ENCODE results near the gene NLRP6.

The NLRP6 gene

GRCh38 chr11:292211-293121, 14.3 kb downstream of the NLRP6 start:
- DNase-seq = no peak

DNA sequence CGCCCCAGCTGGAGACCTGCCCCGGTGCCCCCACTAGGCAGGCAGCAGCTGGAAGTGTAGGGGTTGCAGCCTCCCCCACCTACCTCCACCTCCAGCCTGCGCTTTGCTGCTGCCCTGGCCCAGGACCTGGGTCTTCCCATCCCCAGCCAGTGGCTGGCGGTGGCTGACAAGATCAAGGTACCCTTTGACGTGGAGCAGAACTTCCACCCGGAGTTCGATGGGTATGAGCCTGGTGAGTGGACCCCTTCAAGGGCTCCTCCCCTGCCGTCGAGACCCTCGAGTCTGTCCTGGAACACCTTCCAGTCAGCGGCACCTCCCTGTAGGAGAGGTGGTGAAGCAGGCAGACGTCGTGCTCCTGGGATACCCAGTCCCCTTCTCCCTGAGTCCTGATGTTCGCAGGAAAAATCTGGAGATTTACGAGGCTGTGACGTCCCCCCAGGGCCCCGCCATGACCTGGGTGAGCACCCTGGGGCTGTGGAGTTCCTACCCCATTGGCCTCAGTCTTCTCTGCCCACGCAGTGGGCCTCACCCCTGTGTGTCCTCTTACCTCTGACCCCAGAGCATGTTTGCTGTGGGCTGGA, 15.2 kb downstream of the NLRP6 start:
- DNase-seq = no peak

- DNase-seq = no peak
These were observed 15.8 kb downstream of the NLRP6 start for GRCh38 chr11:293852-294661.

DNA sequence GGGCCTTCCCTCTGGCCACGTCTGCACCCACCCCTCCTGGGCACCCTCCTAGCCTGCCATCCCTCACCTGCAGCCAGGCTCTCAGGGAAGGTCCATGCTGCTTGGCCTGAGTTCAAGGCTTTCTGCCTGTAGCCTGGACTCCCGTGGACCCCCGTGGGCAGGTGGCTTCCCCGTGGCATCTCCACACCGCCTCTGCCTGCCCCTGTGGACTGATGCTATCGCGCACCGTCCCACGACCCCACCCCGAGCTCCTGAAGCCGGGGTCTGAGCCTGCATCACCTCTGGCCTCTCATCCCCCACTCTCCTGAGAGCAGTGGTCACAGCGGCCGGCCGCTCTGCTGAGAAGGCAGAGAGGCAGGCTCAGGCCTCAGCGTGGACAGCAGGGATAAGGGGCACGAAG, 16.6 kb downstream of the NLRP6 start:
- DNase-seq = no peak

DNA sequence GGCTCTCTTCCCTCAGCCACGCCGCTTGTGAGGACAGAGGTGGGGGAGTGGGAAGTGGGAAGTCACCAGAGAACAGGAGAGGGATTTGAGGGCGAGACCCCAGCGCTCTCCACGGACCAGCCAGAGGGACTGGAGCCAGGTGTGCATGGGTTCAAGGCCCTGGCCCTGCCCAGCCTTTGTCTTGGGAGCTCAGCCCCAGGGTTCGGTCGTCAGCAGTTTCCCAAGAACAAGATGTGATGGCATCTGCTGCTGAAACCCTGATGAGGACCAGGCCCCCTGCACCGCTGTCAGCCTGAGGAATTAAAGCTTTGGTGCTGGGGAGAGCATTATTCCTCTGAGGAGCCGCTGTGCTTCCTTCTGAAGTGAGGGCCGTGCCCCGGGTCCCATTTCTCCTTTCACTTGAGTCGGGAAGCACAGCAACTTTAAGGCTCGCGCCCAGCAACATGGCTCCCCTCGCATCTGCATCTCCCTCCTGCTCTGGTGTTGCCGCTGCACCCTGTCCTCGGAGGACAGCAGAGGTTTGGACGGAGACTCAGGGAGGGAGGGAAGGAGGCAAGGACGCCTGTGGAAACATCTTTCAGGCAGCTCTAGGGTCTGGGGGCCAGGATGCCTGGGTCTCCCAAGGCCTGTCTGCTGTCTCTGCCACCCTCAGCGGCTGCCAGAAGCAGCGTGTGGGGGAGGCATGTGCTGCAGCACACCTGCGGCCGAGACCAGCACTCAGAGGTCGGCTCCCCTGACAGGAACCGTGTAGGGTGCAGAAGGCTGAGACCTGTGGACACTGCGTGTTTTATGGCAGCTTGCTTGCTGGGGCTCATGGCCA, 17.4 kb downstream of the NLRP6 start:
- DNase-seq = no peak

GRCh38 chr11:296171-297050, 18.2 kb downstream of the NLRP6 start:
- no peak for DNase-seq

DNA sequence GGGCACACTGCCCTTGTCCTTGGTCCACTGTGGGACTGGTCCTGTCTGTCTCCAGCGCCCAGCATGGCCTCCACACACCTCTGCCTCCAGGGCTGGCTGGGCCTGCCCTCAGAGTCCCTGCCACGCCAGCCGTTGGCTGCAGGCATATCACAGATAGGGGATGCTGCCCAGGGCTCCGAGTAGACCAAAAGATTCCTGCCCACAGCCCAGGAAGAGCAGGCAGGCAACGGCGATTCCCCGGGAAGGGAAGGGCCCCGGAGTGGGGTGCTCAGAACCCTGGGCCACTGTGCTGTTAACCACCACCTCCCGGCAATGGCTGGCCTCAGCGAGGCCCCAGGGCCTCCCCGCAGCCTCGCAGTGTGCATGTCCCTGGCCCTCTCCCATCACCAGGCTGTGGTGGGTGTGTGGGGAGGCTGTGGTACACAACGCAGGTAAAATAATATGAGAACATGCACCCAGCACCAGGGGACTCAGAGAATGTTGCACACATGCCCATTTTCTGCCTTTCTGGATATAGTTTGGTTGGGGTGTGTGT, 18.9 kb downstream of the NLRP6 start:
- no peak for DNase-seq

- no peak for DNase-seq
These were observed 19.6 kb downstream of the NLRP6 start for GRCh38 chr11:297586-298405.

GRCh38 chr11:298406-299065, 20.3 kb downstream of the NLRP6 start:
- DNase-seq = no peak

DNA sequence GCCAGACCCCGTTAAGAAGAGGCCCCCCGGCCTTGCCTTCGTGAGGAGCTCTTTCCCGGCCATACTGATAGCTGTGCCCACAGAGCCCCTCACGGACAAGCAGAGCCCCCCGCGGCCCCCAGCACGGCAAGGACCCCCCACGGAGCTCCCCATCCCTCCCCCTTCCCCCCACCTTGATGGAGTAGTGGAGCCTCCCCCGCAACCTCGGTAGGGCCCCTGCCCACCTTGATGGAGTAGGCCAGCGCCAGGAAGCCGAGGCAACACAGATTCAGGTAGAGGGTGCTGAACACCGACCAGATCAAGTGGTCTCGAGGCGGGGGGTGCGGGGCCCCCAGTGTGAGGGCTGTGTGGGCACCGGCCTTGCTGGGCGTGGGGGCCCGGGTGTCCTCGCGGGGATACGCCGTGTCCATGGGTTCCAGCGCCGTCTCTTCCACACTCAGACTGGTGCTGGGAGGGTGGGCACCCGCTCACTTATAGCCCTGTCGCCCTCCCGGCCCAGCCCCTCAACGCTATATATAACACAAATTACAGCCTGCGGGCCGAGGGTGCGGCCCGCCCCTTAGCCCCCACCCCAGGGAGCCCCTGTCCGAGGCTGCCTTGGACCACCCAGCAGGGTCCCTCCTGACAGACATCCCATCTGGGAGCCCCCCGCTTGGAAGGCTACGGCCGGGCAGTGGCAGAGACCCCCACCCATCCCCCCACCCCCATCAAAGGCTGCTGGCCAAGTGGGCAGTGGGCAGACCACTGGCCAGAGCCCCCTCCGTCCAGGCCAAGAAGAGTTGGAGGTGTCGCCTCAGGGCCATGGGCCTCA, 21.1 kb downstream of the NLRP6 start, which contains the start of gene IFITM5:
Gene IFITM5, minus strand, starts transcription at position 446 of the 811 bp plus-strand sequence. Its CDS starts 36 bp downstream, at position 410.
- no peak for DNase-seq

DNA sequence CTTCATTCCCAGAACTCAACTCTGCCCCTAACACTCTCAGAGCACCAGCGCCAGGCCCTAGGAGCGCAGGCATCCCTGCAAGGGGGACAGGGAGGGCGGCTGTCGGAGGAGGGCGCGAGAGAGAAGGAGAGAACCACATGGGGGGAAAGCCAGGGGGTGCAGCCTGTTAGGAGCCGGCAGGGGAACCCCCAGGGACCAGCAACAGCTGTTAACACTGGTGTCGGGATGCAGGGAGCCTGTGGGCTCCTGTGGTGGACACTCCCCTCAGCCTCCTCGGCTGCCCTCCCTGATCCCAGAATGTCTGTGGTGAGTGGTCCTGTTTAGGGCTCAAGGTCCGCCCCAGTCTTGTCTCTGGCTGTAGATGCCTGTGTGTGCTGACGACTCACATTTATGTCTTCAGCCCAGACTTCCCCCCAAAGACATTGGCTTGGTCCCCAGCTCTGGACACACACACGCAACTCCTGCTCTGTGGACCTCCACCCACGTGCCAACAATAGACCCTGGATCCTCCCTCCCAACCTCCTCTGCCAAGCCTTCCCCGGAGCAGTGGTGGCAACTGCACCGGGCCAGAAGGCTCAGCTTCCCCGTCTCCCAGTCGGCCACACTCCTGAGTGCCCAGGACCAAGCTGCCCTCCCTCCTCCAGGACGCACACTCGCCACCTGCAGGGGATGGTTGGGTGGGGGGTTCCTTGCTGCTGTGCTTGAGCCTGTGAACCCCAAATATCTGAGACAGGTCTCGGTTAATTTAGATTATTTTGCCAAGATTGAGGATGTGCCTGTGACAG, 21.9 kb downstream of the NLRP6 start:
- no peak for DNase-seq

DNA sequence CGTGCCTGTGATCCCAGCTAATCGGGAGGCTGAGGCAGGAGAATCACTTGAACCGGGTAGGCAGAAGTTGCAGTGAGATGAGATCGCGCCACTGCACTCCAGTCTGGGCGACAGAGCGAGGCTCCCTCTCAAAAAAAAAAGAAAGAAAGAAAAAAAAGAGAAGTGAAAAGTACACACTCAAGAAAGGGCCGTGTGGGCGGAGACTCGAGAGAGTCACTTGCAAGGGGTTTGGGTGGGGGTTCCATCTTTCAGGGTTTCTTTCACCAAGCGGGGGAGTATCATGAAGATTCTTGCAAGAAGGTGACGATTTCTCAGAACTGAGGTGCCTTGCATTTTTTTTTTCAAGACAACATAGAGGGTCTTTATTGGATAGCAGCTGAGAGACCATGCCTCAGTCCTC, 25.2 kb downstream of the NLRP6 start:
- DNase-seq = no peak

GRCh38 chr11:304061-304506, 25.9 kb downstream of the NLRP6 start:
- DNase-seq = no peak

DNA sequence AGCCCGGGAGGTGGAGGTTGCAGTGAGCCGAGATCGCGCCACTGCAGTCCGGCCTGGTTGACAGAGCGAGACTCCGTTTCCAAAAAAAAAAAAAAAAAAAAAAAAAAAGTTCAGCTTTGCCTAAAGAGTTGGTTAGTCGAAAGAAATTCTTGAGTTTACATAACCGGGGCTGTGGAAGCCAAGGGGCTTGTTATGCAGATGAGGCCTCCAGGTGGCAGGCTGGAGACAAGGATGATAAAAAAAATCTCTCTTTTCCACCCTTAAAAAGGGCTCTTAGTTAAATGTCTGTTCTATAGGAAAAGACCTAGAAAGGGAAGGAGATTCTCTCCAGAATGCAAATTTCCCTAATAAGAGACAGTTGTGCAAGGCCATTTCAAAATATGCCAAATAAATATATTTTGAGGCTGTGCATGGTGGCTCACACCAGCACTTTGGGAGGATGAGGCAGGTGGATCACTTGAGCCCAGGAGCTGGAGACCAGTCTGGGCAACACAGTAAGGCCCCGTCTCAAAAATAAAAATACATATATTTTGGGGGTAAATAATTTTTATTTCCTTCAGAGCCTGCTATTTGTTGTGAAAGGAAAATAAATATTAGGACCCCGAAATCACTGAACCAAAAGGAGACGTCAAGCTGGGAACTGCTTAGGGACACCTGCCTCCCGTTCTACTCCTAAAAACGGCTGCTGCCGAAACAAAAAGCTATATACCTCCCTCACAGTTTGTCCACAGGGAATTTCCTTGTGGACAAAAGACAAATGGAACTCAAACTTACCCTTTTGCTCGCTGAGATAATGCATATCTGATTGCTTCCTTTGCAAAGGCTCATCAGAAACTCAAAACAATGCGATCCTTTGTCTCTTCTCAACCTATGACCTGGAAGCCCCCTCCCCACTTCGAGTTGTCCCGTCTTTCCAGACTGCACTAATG, 27.0 kb downstream of the NLRP6 start:
- DNase-seq = peak in 11 of 58 donors; percentile 11 to 69 (median 24)

- no peak for DNase-seq
These were observed 27.6 kb downstream of the NLRP6 start for GRCh38 chr11:305844-306211.
